HG02885 (cell line): Measurements from ENCODE around the gene MED13L.

Source experiments
- ATAC-seq: cut with Tn5 transposase; IDR thresholded peaks from one replicate; pipeline ENCODE4 v1.9.1; 2021; ENCODE audit warnings: mild to moderate bottlenecking; ENCODE audit not compliant: unreplicated experiment, poor library complexity

Gene MED13L

DNA sequence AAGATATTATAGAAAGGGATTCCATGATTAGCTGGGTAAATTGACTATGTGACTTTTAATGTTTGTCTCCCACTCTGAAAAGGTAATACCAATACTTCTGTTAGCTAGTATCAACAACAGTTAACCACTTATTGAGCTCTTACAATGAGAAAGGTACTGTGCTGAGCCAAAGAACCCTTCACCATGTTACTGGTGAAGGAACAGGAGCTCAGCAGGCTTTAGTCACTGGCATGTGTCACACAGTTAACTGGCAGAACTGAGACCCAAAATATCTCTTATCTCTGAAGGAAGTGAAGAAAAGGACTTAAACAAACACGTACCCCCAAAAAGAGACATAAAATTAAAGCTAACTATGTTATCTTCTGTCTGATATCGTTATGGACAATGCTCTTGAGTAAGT, 170.6 kb downstream of the MED13L start:
- ATAC-seq, result no peak

GRCh38 chr12:116104167-116104767, 173.2 kb downstream of the MED13L start:
- ATAC-seq, result no peak

DNA sequence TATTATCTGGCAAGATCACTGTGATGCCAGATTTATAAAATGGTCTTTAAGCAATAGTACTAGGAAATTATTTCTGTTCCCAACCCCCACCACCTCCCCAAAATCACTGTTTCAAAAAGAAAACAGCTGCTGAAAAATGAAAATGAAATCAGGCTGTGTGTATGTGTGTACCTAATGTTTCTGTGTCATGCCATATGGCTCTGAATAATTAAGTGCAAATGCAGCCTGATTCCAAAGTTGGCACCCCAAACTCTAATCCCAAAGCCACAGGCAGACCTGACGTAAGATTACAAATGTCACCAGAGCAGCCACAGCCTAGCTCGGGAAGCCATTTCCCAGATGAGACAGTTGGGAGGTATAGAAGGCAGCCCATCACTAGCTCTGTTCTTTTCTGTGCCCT, 175.5 kb downstream of the MED13L start:
- no peak for ATAC-seq

DNA sequence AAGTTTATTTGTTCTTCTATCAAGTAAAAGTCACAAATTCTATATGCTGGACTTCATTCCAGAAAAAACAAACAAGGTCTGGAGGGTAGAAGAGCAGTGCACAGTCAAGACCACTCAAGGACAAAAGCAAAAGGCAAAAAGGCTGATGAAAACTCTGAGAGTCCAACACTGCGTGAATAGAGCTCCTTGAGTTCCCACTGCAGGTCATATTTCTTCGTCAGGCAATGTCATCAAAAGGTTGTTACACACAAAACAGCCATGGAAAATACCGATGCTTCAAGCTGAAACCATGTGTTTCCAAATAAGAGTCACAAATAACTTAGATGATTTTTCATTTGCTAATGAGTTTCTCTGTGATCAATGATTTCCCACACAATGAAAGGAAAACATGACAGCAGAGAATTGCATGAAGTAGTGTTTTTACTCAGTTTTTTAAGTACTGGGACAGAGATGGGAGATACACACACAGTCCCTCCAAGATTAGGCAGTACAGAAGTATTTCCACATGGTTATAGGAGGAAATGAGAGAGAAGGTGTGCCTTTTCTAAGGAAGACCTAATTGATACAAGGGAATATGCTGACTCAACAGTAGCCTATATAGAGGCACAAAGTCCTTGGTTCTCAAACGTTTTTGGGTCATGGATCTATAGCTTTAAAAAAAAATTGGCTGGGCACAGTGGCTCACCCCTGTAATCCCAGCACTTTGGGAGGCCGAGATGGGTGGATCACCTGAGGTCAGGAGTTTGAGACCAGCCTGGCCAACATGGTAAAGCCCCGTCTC, 177.7 kb downstream of the MED13L start:
- no peak for ATAC-seq

DNA sequence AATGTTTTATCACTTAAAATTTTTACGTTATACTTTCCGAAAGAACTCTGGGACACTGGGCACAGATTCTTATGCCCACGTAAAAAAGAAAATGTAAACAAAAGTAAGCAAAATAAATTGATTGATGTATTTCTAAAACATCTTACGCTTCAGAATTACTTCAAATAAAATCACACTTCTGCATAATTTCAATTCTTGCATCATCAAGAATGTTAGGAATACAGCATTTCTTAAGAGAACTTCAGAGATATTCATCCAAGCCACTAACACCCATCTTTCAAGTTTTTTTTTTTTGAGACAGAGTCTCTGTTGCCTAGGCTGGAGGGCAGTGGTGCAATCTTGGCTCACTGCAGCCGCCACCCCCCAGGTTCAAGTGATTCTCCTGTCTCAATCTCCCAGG, 180.6 kb downstream of the MED13L start:
- ATAC-seq, result no peak

GRCh38 chr12:116094475-116094874, 183.0 kb downstream of the MED13L start:
- ATAC-seq, result no peak

DNA sequence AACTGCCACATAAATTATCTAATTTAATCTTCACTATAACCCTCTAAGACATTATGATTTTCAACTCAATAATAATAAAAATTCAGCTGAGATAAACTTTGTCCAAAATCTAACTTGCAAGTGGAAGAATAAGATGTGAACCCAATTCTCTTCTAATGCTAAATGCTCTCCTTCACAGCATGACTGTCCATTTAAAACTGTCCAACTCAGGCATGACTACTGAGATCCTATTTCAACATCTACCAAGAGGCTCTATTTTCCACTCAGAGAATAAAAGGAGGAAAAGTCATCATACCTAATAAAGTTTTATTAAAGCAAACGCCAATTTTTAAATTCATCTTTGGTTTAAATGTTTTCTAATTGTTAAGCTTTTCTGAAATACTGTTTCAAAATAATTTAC, 183.6 kb downstream of the MED13L start:
- ATAC-seq, result no peak

- ATAC-seq, result no peak
Measured at GRCh38 chr12:116092776-116093175, 184.7 kb downstream of the MED13L start.

DNA sequence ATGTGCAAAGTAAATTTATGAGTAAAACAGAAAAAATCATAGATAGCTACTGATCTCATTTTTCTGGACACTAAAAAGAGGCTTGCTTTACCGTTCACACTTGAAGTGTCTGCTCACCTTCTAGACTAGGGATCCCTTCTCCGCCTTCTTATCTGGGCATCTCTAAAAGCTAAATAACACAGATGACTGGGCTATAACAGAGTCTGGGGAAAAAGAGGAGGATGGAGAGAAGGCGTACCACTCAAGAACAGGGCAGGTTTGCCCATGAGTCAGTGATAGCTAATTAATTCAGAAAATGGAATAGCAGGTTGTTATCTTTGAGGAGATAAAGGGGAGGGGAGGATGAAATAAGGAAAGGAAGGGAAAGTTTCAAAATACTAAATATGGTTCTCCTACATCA, 185.3 kb downstream of the MED13L start:
- no peak for ATAC-seq

DNA sequence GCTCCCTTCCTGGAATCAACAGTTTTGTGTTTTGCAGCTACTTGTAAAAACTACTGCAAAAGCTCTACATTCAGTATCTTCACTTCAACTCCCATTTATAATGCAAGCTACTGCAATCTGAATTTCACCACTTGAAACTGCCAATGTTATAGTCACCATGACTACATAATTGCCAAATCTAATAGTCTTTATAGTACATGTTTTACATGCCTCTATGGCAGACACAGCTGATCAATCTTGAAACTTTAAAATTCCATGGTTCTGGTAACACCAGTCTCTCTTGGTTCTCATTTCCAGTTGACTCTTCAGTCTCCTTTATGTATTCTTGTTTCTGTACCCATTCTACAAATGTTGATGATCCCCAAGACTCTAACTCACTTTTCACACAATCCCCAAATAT, 185.9 kb downstream of the MED13L start:
- no peak for ATAC-seq

DNA sequence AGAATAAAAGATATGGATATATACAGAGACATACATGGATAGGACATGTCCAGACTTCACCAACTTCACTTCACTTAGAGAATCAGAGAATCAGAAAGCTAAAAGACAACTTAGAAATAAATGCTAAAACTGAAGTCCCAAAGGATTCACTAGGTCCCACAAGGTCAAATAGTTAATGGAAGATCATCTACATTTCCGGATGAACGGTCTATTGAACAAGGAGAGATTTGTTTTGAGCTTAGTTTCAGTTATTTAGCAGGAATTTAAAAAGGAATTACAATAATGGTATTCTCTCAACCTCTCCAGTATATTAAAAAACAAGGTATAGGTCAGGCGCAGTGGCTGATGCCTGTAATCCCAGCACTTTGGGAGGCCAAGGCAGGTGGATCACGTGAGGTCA, 187.0 kb downstream of the MED13L start:
- no peak for ATAC-seq

- no peak for ATAC-seq
Measured at GRCh38 chr12:116089080-116089479, 188.4 kb downstream of the MED13L start.

DNA sequence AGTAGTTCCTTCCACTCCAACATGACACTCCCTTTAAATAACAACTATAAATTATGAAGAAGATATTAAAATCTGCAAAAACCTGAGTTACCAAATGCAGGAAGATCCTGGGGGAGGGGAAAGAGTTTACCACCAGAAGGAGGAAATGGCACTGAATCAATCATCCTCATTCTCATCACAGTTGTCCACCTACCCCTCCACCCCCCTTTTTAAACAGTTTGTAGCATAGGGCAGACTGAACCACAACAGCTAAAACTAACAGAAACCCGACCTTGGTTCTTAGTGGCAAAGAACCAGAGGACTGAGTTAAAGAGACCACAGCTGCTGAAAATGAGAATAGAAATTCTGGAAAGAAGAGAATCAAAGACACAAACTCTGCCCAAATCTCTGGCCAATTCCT, 189.5 kb downstream of the MED13L start:
- ATAC-seq, result no peak

- ATAC-seq, result no peak
Measured at GRCh38 chr12:116087399-116087798, 190.1 kb downstream of the MED13L start.

- ATAC-seq, result no peak
Measured at GRCh38 chr12:116080415-116080814, 197.1 kb downstream of the MED13L start.

- ATAC-seq, result no peak
Measured at GRCh38 chr12:116078396-116078795, 199.1 kb downstream of the MED13L start.

DNA sequence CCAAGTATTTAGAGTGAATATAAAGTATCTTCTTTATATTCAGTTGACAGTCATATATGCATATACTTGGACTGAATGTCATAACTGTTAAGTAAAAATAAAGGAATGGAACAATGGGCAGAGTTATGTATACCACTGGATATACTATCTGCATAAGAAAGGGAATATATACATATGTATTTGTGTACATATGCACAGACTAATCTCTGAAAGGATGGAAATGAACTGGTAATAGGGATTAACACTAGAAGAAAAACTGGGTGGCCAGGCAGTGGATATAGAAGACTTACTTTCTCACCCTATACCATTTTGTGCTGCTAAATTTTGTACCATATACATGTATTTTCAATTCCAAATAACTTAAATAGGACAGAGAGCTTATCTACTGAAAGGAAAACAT, 200.1 kb downstream of the MED13L start:
- no peak for ATAC-seq

DNA sequence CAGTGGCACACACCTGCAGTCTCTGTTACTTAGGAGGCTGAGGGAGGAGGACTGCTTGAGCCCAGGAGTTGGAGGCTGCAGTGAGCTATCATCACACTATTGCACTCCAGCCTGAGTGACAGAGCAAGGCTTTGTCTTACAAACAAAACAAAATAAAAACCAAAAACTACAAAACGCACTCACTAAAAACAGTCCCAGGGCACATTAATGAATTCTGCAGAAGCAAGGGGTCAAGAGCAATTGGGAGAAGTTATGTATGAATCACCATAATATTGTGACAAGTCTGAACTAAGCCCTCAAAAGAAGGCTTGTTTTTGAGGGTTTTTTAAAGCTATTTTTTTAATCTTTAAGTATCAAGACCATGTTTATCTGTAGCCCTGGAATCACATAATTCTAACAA, 201.1 kb downstream of the MED13L start:
- no peak for ATAC-seq

- ATAC-seq, result no peak
Measured at GRCh38 chr12:116074686-116075085, 202.8 kb downstream of the MED13L start.

GRCh38 chr12:116071555-116072230, 205.8 kb downstream of the MED13L start:
- no peak for ATAC-seq

DNA sequence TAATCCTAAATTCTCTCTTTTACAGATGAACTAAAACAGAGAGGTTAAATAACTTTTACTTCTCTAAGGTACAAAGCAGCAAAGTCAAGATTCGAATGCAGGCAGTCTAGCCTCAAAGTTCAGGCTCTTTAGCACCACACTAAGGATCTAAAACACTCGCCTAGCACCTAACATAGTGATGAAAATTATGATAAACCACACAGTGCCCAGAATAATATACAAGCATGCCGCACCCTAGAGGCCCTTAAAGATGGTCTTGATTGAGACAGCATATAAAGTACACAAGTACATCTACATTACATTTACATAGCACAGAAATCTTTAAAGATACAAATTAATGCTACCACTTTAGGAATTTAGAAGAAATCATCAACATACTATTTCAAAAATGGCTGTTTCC, 207.0 kb downstream of the MED13L start:
- ATAC-seq, result no peak

DNA sequence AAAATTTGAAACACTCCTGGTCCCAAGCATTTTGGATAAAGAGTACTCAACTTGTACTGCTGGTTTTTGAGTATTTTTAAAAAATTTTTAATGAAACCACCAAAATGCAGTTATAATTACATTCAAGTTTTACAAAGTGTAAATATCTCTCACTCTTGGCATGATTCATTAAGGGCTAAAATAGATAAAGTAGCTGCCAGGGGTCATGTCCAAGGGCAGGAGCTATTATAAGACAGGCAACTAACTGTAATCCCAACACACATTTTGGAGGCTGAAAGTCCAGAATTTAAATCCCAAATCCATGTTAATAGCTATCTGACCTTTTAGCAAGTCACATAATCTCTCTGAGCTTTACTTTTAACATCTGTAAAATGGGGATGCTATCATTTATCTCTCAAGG, 207.6 kb downstream of the MED13L start:
- no peak for ATAC-seq
